Kidney tubule cell (primary cell): Measurements from ENCODE around the gene ZNF284.

Experiments
- DNase-seq: peaks from one replicate; pipeline ENCODE4 v3.0.0-alpha.2; 2018; ENCODE audit warnings: low spot score

ZNF284 gene

DNA sequence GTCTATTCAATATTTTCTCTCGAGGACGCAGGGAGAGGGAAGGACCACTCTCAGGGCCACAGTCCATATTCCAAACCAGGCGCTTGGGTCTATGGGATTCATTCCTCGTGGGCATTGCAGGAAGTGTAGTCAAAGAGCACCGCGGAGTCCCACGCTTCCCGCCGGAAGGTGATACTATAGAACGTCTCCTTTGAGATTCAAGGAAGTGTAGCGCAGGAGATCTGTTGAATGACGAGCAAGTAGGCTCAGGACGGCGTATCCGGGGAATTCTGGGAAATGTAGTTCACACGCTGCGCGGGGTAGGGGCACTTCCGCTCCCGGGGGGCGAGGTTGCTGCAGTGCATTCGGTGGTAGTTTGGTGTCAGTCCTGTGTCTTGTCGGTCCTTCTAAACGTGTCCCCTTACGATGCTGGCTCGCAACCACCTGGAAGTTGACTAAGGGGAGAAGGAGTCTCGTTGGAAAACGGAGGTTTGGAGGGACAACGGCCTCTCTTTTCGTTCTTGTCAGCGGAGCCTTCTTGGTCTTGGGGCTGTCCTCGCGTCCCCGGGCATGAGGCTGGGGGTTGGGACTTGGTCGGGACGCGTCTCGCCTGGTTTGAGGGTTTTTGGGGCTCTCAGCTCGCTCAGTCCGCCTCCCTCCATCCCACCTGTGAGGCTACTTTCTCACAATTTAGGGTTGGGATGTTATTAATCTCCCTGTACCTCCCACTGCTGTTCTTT is at the start of gene ZNF284:
Gene ZNF284, plus strand, starts transcription at position 336 of the 719 bp plus-strand sequence. CDS start 4,231 bp downstream, outside the sequence.
- peak; percentile 88 for DNase-seq

DNA sequence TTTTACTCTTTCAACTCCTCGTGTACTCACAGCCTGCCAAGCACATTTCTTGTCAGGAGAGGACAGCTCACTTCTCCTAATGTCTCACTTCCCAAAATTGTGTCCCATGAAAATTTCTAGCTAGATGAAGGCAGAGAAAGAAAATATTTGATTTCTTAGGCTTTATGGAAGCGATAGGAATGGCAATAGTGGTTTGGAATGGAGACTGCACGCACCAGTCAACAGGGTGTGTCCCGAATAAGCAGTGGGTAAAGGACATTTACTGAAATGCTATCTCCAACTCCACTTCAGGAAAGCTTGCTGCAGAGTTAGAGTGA is 47.1 kb upstream of the ZNF284 start:
- DNase-seq: peak; percentile 2

DNA sequence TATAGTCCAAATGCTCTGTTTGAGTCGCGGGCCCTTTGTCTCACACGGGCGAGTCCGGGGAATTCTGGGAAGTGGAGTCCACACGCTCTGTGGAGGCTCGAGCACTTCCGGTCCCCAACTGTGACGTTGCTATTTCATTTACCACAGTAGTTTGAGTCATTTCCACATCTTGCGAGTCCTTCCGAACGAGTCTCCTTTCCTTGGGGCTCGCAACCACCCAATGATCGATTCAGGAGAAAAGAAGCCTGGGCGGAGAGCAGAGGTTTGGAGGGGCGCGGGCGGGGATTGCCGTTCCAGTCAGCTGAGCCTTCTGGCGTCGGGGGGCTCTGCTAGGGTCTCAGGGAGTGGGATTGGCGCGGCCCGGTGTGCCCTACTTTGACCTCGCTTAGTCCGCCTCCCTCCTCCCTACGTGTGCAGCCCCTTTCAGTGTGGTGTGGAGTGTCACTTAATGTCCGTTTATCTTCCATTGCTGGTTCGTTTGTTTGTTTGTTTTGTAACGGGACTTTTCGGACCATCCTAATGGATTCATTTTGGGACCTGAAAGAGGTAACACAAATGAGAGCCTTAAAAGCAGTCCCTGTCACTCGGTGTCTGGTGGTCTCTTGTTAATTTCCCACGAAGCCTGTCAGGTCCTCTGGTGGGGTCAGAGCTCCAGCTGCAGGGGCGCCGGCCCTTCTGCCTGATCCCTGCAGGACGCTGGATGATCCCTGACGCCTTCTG is 46.6 kb upstream of the ZNF284 start, which contains the start of gene ZNF222:
Gene ZNF222, plus strand, starts transcription at position 163 of the 720 bp plus-strand sequence. Its CDS starts 58 bp downstream, at position 221.
- peak; percentile 87 for DNase-seq

DNA sequence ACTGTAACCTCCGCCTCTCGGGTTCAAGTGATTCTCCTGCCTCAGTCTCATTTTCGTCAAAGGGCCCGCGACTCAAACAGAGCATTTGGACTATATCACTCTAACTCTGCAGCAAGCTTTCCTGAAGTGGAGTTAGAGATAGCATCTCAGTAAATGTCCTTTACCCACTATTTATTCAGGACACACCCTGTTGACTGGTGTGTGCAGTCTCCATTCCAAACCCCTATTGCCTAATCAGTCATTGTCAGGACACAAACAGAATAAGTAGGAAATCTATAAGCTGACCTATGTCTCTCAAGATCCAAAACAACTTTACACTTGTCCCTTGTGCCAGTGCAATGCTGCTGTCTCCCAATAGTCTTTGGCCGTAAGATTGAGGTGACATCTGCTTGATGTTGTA is 45.3 kb upstream of the ZNF284 start:
- no peak for DNase-seq

DNA sequence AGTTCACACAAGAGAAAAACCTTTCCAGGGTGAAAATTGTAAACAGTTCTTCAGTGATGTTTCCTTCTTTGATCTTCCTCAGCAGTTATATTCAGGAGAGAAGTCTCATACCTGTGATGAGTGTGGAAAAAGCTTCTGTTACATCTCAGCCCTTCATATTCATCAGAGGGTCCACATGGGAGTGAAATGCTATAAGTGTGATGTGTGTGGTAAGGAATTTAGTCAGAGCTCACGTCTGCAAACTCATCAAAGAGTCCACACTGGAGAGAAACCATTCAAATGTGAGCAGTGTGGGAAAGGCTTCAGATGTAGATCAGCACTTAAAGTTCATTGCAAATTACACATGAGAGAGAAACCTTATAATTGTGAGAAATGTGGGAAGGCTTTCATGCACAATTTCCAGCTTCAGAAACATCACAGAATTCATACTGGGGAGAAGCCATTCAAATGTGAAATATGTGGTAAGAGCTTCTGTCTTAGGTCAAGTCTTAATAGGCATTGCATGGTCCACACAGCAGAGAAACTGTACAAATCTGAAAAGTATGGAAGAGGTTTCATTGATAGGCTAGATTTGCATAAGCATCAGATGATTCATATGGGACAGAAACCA is 39.9 kb upstream of the ZNF284 start:
- DNase-seq: no peak

DNA sequence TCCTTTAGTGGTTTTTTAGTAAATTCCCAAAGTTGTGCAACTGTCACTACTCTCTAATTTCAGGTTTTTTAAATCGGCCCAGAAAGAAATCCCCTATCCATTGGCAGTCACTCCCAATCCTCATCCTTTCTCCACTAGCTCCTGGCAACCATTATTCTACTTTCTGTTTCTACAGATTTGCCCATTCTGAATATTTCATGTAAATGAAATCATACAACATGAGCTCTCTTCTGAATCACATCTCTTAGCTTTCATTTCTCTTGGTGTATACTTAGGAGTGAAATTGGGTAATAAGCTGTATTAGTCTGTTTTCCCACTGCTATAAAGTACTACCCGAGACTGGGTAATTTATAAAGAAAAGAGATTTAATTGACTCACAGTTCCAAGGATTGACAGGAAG is 29.8 kb upstream of the ZNF284 start:
- DNase-seq: no peak

DNA sequence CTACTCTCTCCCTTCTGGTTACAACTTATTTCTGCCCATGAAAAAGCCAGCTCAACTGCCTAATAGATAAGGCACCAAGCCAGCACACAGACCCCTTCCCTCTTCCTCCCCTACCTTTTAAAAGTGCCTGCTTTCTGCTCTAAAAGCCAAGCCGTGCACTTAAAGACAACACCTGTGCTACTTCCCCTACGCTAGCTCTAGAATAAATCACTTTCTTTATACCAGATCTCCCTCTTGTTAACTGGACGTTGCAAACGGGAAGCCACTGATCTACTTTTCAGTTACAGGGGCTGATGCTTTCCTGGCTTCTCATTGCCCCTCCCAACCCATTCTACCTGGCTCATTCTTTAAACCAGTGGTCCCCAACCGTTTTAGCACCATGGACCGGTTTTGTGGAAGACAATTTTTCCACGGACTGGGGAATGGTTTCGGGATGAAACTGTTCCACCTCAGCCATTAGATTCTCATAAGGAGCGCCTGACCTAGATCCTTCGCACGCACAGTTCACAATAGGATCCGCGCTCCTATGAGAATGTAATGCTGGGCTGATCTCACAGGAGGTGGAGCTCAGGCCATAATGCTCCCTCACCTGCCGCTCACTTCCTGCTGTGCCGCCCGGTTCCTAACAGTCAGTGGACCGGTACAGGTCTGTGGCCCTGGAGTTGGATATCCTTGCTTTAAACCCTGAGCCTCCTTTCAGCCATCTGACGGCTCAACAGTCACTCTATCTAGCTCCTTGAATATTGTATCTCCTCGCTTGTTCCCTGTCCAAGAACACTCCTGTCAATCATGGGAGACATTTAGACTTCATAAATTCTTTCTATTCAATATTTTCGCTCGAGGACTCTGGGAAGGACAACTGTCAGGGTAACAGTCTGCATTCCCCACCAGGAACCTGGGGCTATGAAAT is 21.0 kb upstream of the ZNF284 start:
- DNase-seq: peak; percentile 36

DNA sequence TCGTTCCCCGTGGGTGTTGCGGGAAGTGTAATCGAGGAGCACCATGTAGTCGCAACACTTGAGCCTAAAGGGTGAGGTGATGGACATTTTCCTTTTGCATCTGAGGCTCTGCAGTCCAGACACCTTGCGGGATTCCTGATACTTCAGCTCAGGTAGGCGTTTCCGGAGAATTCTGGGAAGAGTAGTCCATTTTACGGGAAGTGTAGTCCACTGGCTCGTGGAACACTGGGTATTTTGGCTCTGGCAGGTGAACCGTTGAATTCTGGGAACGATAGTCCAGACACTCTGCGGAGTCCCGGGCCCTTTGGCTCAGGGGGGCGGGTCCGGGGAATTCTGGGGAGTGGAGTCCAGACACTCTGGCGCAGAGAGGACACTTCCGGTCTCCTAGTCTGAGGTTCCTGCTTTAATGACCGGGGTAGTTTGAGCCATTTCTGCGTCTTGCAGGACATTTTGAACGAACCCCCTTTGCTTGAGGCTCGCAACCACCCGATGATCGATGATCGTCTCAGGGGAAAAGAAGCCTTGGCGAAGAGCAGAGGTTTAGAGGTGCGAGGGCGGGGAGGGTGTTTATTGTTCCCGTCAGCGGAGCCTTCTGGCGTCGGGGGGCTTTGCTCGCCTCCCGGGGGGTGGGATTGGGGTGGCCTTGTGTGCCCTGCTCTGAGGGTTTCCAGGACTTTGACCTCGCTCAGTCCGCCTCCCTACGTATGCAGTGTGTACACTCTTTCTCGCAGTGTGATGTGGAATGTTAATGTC is 20.1 kb upstream of the ZNF284 start, which contains the start of gene ZNF223:
Gene ZNF223, plus strand, starts transcription at position 387 of the 753 bp plus-strand sequence. CDS start 3,141 bp downstream, outside the sequence.
- peak; percentile 94 for DNase-seq

DNA sequence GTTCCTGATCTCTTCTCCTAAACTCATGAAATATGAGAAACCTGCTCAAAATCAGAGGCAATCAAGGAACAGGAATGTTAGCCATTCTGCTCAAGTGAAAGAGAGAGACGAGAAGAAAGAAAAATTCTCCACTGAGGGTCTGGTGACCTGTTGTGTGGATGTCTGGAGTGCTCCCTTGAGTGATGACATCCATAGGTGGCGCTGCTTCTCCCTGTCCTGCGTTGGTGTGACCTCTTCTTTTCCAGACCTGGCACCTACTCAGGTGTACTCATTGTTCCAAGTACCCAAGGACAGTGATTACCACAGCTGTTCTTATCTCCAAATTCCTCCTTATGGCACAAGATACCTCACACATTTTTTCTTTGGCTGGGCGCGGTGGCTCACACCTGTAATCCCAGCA is 16.1 kb upstream of the ZNF284 start:
- DNase-seq: no peak

DNA sequence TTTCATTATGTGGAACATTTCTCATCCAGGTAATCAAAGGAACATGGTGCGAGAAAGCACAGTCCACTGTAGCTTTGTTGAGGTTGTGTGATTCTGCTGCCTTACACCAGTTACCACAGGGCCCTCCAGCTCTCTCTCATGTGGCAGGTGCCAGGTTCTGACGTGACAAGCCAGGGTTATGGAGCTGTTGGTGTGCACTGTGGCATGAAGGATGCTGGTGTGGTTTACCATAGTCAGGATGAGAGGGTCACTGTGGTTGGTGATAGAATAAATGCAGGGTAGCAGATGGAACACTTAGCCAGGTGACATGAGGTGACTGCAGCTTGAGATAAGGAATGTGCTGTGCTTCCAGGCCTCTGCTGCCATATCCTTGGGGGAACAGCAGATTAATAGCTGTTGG is 12.7 kb upstream of the ZNF284 start:
- no peak for DNase-seq

DNA sequence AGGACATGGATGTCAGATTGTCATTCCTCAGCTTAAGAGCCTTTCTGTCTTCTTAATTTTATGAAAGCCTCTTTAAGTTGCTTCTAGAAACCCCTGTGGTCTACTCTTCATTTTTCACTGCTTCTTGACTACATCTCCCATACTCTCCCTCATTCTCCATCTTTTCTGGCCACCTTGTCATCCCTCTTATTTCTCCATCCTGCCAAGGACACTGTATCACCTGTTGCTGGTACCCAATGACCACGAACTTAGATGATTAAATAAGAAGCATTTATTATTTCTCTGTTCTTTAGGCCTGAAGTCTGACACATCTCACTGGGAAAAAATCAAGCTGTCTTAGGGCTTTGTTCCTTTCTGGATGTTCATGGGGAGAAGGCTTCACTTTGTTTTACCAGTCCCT is 10.9 kb upstream of the ZNF284 start:
- DNase-seq: no peak

DNA sequence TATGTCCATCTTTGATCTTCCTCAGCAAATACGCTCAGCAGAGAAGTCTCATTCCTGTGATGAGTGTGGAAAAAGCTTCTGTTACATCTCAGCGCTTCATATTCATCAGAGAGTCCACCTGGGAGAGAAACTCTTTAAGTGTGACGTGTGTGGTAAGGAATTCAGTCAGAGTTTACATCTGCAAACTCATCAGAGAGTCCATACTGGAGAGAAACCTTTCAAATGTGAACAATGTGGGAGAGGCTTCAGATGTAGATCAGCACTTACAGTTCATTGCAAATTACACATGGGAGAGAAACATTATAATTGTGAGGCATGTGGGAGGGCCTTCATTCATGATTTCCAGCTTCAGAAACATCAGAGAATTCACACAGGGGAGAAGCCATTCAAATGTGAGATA is 5.7 kb upstream of the ZNF284 start:
- DNase-seq: no peak

DNA sequence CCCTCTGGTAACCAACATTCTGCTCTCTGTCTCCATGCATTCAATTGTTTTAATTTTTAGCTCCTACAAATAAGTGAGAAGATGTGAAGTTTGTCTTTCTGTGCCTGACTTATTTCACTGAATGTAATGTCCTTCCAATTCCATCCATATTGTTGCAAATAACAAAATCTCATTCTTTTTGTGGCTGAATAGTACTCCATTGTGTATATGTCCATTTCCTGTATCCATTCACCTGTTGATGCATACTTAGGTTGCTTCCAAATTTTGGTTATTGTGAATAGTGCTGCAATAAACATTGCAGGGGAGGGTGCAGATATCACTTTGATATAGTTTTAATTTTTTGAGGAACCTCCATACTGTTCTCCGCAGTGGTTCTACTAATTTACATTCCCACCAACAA is 2.5 kb upstream of the ZNF284 start:
- DNase-seq: no peak

DNA sequence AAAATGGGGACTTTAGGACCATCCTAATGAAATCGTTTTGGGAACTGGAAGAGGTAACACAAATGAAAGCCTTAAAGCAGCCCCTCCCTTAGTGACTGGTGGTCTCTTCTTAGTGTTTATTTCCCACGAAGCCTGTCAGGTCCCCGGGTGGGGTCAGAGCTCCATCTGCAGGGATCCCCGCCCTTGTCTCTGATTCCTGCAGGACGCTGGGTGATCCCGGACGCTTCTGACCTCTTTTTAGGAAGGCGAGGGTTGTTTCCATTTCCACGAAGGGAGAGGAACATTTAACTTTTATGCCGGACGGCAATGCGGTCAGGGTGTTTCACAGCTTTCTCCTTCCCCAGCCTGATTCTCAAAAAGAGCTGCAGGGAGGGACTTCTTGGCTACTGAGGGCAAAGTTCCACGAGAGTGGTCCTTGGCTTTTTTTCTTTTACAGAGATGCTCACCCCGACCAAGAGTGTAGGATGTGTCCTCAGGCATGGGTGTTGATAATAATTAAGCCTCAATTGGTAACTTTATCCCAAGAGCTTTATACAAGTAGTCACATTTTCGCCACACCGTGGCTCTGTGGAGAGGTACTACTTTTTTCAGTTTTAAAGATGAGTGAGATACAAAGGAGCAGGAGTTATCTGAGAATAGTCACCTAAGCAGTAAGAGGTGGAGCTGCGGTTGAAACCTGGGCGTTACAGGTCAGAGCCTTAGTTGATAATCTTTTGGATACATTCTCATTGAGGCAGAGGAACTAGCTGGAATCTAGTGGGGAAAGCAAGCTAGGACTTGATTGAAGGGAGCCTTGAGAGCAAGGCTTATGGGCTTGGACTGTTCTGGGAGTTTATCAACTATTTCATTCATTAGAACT is 813 bp downstream of the ZNF284 start:
- DNase-seq: peak; percentile 20

DNA sequence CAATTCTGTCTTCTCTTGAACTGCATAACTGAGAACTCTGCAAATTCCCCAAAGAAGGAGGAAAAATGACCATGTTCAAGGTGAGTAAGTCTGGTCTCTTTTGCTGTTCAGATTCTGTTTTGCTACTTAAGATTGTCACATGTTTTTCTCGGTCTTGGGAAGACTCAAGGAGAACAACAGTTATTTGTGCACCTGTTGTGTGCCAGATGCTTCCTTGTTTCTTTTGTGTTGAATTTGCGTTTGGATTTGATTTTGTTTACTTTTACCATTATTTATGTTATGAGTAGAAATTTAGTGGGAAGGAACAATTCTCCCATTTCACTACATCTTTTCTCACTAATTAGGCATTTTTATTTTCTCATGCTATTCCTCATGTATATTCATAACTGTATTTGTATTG is 4.4 kb downstream of the ZNF284 start:
- DNase-seq: no peak

DNA sequence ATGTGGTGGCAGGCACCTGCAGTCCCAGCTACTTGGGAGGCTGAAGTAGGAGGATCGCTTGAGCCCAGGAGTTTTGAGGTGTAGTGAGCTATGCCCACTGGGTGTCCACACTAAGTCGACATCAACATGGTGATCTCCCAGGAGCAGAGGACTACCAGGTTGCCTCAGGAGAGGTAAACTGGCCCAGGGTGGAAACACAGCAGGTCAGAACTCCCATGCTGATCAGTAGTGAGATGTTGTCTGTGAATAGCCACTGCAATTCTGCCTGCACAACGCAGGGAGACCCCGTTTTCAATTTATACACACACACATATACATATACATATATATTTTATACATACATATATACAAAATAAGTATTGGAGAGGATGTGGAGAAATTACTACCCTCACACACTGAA is 20.1 kb downstream of the ZNF284 start:
- no peak for DNase-seq

DNA sequence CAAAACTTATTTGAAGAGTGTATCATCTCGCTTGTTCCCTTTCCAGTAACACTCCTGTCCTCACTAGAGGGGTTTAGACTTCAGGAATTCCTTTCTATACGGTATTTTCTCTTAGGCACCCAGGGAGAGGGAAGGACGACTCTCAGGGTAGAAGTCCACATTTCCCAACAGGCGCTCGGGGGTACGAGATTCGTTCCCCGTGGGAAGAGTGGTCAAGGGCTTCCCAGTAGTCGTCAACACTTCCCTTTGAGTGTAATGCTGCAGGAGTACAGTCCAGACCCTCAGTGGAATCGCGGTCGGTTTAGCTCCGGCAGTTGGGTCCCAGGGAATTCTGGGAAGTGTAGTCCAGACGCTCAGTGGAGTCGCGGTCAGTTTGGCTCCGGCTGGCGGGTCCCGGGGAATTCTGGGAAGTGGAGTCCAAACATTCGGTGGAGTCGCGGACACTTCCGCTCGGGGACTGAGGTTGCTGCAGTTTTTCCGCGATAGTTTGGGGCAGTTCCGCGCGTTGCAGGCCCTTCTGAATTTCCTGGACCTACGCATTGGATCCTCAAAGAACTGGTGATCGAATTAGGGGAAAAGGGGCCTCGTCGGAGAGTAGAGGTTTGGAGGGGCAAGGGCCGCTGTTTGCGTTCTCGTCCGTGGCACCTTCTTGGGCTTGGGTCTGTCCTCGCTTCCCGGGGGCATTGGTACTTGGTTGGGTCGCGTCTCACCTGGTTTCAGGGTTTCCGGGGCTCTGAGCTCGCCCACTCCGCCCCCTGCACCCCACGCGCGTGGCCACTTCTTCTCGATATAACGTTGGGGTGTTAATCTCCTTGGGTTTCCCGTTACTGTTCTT is 22.2 kb downstream of the ZNF284 start, which contains the start of gene ZNF224:
Gene ZNF224, plus strand, starts transcription at position 431 of the 835 bp plus-strand sequence. CDS start 3,513 bp downstream, outside the sequence.
- peak; percentile 91 for DNase-seq

DNA sequence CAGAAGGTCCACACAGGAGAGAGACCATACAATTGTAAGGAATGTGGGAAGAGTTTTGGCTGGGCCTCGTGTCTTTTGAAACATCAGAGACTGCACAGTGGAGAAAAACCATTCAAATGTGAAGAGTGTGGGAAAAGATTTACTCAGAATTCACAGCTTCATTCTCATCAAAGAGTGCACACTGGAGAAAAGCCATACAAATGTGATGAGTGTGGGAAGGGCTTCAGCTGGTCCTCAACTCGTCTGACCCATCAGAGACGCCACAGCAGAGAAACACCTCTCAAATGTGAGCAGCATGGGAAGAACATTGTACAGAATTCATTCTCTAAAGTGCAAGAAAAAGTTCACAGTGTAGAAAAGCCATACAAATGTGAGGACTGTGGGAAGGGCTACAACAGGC is 35.8 kb downstream of the ZNF284 start:
- no peak for DNase-seq

DNA sequence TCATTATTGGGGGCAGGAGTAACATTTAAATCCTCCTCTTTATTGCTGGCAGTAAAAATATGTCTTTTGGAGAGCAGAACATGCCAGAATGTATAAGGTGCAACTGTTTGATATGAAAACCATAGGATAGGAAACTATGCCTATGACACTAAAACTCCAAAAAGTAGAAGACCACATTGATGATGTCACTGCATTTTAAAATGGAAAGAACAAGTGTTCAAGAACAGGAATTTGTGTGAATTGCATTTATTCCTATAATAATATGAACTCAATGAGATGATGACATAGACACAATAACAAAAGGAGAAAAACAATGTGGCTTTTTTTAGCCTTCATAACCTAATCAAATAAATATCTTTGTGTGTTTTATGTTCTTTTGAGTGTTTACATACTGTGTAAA is 37.5 kb downstream of the ZNF284 start:
- DNase-seq: no peak
